KG1 (cell line): ENCODE results near the gene MLH3.

ENCODE experiments used
- DNase-seq: peaks from one replicate; lab custom pipeline; 2025; lab: John Stamatoyannopoulos, UW

MLH3 gene

DNA sequence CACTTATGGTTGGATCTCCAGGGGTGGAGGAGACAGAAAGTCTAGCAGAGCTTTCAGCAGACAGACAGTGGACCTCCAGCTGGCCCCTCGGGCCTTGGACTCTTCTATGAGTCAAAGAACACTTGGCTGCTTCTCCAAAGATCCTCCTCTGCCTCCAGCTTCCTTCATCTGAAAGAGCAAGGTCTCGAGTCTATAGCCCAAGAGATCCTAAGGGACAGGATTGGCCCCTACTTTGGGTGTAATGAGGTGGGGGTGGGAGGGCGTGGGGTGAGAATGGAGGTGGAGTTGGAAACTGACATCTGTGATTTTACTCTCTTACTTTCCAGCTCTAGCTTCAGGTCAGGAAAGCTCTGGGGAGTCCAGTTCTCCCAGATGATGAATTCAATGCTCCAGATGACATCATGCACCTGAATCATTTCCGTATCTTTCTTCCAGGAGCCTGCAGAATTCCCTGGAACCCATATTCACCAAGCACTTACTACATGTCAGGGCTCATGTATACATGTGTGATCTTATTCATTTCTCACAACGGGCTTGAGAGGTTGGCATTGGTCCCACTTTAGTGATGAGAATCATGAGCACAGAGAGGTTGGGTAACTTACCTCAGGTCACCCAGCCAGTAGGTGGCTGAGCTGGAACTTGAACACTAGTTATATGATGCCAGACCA, 85.6 kb downstream of the MLH3 start:
- DNase-seq, result no peak

DNA sequence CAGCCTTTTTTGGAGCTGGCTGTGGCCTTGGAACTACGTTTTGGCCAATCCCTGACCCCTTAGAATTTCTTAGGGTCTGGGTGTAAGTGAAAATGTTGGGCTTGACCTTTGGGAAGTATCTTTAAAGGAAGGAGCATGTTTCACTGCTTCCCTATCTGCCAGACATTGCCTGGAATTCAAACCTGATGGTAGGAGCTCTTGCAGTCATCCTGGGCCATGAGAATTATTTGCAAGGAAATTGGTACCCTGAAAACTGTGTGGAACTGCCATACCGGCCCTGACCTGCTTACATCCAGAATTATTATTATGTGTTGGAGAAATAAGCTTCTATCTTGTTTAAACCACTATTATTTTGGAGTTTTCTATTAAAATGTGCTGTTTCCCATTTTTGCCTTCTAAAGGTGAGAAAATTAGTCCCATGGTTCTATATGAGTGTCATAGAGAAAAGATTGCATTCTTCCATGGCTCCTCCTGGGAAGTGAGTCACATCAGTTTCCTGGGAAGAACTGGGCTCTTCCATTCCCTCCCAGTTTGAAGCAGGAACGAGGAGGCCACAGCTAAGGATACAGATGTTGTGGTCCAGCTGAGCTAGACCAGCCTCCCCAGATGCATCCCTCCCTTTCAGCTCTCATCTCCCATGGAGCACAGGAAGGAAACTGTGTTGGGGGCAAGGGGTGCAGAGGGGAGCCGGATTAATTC, 86.3 kb downstream of the MLH3 start:
- DNase-seq, result no peak
